HCEC 1CT (cell line): Measurements from ENCODE around the gene ARHGEF33.
A peak's percentile ranks its signal among the peaks of the same experiment; 100 is the strongest.

Experiments used
- DNase-seq: peaks from one replicate; pipeline ENCODE4 v3.0.0-alpha.2; 2017

ARHGEF33 gene

DNA sequence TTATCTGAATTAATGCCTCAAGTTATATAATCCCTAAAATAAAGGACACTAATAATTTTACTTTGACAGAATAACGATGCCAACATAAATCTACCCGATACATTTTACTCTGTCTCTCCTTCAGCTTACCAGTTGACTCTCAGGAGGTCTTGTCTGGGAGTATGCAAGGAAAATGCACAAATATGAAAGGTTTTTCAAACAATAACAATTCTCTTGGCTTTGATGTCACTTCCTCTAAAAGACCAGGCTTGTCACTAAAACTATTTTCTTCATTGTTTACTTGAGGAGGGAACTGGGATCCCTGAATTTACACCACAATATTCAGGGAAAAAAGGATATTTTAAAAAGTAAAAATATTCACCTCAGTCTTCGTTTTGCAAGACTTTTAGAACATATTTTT lies 134.0 kb downstream of the ARHGEF33 start:
- no peak for DNase-seq

DNA sequence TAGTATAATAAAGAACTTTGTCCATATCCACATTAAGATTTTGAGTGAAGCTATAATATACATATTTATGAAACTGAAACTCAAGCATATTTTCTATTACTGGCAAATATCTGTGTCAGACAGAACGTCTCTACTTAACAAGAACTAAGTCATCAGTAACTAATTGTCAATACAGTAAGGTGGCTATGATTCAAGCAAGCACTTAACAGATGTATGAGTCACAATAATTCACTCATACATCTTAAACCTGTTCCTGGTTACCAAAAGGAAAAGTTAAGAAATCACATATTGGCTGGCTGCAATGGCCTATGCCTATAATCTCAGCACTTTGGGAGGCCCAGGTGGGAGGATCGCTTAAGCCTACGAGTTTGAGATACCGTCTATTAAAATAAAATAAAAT lies 135.2 kb downstream of the ARHGEF33 start:
- DNase-seq, result peak; percentile 61
